Uterus (tissue), 2 donors: Measurements from ENCODE around the gene TMEM233.

ENCODE experiments used
- POLR2A ChIP-seq, 2 donors: fragments of 450-650 bp; IDR thresholded peaks; one replicate each; pipeline ENCODE4 v1.6.1; 2016; ENCODE audit warnings: antibody characterized with exemption in 2 of 2, mild to moderate bottlenecking in 1 of 2, moderate library complexity in 1 of 2
- TF ChIP-seq, protein P1 (sequence below), 4 experiments: fragments of 200-600 bp in 2 of 4; fragments of 450-650 bp in 2 of 4; sonication (generic) in 2 of 4; IDR thresholded peaks; one replicate each; pipeline ENCODE4 v1.5.1; 2016 to 2019; ENCODE audit warnings: antibody characterized with exemption in 4 of 4, mild to moderate bottlenecking in 2 of 4, moderate library complexity in 1 of 4

DNA sequence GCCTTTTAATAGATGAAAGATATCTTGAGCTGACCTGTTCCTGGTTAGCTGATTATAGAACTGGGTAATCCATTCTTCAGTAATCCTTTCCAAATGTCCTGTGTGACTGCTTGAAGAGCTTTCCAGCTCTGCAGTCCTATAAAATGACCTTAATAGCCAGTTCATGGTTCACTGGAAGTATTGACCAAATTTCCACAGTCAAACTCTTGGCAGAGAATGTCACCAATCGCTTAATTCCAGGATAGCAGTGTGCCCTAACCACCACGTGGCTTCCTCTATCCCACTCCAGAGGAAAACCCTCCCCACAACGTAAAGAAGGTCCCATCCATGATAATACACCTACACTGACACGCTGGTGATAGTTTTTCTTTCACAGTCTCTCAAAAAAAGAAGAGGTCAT lies 91.8 kb downstream of the TMEM233 start:
- TF ChIP-seq, protein P1, sequence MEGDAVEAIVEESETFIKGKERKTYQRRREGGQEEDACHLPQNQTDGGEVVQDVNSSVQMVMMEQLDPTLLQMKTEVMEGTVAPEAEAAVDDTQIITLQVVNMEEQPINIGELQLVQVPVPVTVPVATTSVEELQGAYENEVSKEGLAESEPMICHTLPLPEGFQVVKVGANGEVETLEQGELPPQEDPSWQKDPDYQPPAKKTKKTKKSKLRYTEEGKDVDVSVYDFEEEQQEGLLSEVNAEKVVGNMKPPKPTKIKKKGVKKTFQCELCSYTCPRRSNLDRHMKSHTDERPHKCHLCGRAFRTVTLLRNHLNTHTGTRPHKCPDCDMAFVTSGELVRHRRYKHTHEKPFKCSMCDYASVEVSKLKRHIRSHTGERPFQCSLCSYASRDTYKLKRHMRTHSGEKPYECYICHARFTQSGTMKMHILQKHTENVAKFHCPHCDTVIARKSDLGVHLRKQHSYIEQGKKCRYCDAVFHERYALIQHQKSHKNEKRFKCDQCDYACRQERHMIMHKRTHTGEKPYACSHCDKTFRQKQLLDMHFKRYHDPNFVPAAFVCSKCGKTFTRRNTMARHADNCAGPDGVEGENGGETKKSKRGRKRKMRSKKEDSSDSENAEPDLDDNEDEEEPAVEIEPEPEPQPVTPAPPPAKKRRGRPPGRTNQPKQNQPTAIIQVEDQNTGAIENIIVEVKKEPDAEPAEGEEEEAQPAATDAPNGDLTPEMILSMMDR (IDR thresholded peaks at IDR 0.05) = no peak
- TF ChIP-seq POLR2A (IDR thresholded peaks at IDR 0.05) = no peak
